HG03439 (cell line): ENCODE measurements around the gene NDUFB4.
A peak's percentile ranks its signal among the peaks of the same experiment; 100 is the strongest.
"Not testable (repeated sequence)": the region's sequence is repeated elsewhere in the genome, so short reads cannot be mapped to it uniquely, and the experiment has no call there.

Experiments used
- ATAC-seq: cut with Tn5 transposase; IDR thresholded peaks from one replicate; pipeline ENCODE4 v1.9.1; 2021; ENCODE audit warnings: mild to moderate bottlenecking, moderate library complexity; ENCODE audit not compliant: unreplicated experiment

NDUFB4 gene

GRCh38 chr3:120569222-120570057 lies 26.7 kb upstream of the NDUFB4 start:
- no peak for ATAC-seq

GRCh38 chr3:120572027-120572426 lies 24.1 kb upstream of the NDUFB4 start:
- no peak for ATAC-seq

DNA sequence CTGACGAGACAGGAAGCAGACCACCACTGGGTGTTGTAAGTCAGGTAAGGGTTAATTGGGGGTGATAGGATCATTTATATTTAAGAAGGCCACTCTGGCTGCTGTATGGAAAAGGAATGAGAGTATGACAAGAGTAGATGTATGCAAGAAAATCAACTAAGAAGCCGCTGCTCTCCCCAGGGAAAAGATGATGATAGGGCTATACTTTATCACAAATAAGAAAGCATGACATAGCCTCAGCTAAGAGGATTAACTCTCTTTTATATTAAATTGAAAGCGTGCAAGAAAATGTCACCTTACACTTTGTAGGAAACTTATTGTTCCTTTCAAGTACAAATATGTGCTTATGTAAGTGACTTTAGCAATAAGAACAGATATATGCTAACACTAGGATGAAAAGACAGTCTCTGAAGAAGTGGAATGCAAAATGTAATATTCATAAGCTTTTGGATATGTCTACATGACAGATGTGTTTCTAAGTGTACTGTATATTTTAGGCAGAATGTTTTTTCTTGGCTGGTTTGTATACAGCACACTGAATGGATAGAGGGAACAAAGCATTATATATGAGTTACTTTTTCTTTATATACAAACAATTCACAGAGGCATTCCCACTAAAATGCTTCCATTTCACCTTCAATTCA lies 8.7 kb upstream of the NDUFB4 start:
- ATAC-seq = no peak

- no peak for ATAC-seq
Measured at GRCh38 chr3:120595788-120596115, 384 bp upstream of the NDUFB4 start.

DNA sequence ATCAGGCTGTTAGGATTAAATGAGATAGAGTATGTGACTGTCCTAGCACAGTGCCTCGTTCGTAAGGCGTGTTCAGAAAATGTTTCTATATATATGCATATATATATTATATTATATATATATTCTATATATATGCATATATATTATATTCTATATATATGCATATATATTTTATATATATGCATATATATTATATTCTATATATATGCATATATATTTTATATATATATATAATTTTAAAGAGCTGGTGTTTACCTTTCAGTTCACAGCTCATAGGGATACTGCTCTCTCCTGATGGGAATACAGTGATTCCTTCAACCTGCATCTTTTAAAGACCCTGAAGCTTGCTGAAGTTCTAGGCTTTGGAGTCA lies 702 bp downstream of the NDUFB4 start:
- no peak for ATAC-seq

- ATAC-seq = peak; percentile 36
Measured at GRCh38 chr3:120597445-120598049, 1.4 kb downstream of the NDUFB4 start.

- no peak for ATAC-seq
Measured at GRCh38 chr3:120599211-120599610, 3.1 kb downstream of the NDUFB4 start.

- ATAC-seq = no peak
Measured at GRCh38 chr3:120601554-120601953, 5.4 kb downstream of the NDUFB4 start.

- ATAC-seq = no peak
Measured at GRCh38 chr3:120602682-120603081, 6.5 kb downstream of the NDUFB4 start.

- no peak for ATAC-seq
Measured at GRCh38 chr3:120604382-120604781, 8.2 kb downstream of the NDUFB4 start.

GRCh38 chr3:120604784-120605183 lies 8.6 kb downstream of the NDUFB4 start:
- ATAC-seq = no peak

DNA sequence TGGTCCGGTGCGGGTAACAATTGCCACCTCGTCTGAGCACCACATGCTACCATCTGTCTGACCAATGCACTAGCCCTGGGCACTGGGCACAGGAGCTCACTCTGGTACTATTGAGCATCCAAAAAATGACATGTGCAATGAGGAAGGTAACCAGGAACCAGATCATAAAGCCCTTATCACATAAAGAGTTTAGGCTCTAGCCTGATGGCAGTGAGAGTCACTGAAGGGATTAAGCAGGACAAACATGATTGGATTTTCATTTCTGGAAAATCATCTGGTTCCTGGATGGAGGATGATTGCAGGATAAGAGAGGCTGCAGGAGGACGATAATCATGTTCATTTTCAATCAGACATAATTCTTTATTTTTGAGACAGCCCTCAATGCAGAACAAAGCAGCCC lies 12.4 kb downstream of the NDUFB4 start:
- no peak for ATAC-seq

DNA sequence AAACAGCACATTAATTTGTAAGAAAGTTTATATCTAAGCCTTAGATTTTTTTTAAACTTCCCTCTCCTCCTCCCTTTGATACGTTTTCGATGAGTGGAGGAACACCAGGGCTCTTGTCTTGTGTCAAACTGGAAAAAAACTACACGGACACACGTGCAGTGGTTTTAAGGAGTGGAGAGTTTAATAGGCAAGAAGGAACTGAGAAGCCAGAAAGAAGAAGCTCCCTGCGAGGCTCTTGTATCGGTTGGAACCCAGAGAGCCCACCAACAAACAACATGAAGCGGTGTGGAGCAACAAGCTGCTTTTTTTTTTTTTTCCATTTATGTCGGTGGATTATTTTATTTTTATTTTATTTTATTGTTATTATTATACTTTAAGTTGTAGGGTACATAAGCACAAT lies 18.6 kb downstream of the NDUFB4 start:
- no peak for ATAC-seq

DNA sequence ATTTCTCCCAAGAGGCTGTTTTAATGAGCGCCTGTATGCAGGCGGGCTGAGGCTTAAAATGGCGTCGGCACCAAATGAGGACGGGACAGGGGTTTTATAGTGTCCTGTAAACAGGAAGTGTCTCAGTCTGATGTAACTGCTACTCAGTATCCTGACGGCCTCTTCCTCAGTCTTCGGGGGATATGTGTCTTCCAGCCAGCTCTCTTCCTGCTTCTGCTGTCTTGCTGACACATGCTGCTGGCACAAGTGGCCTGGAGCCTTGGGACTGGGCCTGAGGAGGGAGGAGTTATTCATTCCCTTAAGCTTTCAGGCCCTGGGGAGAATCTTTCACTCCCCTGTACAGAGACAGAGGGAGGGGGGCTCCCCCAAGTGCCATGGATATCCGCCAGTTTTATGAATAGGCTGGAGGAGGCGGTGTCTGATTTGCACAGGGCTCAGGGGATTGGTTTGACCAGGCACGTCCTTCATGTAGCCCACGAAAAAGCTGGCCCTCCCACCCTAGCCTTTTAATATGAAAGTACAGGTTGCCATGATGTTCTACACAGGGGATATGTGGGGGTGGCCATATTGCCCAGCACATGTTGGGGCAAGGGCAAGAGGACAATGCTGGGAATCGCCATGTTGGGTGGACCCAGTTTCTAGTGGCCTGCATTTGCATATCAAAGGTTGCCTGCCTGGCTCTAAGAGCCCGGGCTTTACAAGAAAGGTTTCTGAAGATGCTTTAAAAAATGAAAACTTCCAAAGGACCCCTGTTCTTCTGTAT lies 19.9 kb downstream of the NDUFB4 start:
- no peak for ATAC-seq

GRCh38 chr3:120616745-120617144 lies 20.6 kb downstream of the NDUFB4 start:
- ATAC-seq = not testable (repeated sequence)

GRCh38 chr3:120622457-120622856 lies 26.3 kb downstream of the NDUFB4 start:
- no peak for ATAC-seq

DNA sequence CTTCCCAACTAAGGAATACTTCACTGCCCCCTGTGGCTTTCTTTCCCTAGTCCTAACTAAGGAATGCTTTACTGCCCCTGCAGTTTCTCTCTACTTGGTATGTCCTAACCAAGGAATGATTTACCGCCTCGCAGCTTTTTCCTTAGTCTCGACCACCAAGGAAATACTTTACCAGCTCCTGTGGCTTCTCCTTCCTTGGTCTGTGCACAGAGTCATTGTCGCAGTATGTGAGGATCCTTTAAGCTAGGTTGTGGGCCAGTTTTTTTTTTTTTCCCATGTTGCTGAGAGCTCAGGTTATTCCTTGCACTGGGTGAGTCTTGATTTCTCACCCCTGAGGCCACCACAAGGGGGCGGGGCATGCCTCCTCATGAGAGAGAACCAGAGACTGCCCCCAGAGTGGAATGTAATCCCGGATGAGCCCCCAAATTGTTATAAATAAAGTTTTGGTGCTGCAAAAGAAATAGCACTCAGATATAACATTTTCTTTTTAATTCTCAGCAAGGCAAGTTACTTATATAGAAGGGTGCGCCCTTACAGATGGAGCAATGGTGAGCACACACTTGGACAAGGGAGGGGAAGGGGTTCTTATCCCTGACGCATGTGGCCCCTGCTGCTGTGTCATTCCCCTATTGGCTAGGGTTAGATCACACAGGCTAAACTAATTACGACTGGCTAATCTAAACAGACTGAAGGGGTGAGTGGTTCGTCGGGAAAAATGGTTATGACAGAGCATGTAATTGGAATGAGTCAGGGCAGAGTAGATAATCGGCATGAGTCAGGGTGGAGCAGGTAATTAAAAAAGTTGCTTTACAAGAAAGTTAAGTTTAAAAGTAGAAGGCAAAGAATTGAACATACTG lies 27.0 kb downstream of the NDUFB4 start:
- ATAC-seq = no peak

GRCh38 chr3:120623727-120624093 lies 27.6 kb downstream of the NDUFB4 start:
- no peak for ATAC-seq

DNA sequence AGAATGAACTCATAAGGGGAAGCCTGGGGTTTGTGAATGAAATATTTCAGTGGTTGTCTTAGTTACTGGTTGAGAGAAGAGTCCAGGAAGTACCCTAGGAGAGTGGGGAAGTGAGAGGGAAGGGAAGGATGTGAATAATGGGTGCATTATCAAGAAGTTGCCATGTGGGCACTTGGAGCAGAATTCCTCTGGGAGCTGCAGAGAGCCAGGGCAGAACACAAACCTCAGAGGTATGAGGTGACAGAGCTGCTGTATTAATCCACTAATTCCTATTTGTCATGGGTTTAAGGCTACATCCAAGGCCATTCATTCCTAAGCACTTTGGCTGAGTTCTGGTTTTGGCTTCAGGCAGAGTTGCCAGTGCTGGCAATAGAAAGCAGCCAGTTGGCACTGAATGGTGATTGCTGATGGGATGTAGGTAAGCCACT lies 29.0 kb downstream of the NDUFB4 start:
- no peak for ATAC-seq

GRCh38 chr3:120634539-120634938 lies 38.4 kb downstream of the NDUFB4 start:
- ATAC-seq = no peak
